GM23248 (cell line): ENCODE results near the gene VAMP1. TPM values are rescaled to one million over a fixed set of nuclear protein-coding genes. Genes with fewer than 3 reads are reported as not detected.
A peak's percentile ranks its signal among the peaks of the same experiment; 100 is the strongest.

Experiments
- DNase-seq: peaks from one replicate; pipeline ENCODE4 v3.0.0-alpha.2; 2015
- H2AFZ ChIP-seq: fragments of 200-600 bp; sonication (generic); 2 replicates; pipeline ENCODE4 v1.6.1; 2016; ENCODE audit warnings: antibody characterized with exemption
- H3F3A ChIP-seq: fragments of 200-600 bp; sonication (generic); 2 replicates; pipeline ENCODE4 v1.6.1; 2016; ENCODE audit warnings: mild to moderate bottlenecking, antibody characterized with exemption, mixed run types; ENCODE audit not compliant: insufficient read depth
- H3K27ac ChIP-seq: fragments of 200-600 bp; sonication (generic); 2 replicates; pipeline ENCODE4 v1.5.1; 2016; ENCODE audit warnings: mild to moderate bottlenecking
- H3K27me3 ChIP-seq: fragments of 200-600 bp; sonication (generic); replicated peaks from 2 replicates; pipeline ENCODE4 v1.6.1; 2016; ENCODE audit warnings: mild to moderate bottlenecking; ENCODE audit not compliant: insufficient read depth
- H3K36me3 ChIP-seq: fragments of 200-600 bp; sonication (generic); 2 replicates; pipeline ENCODE4 v1.6.1; 2016; ENCODE audit warnings: low read depth, mild to moderate bottlenecking
- H3K4me1 ChIP-seq: fragments of 200-600 bp; sonication (generic); 2 replicates; pipeline ENCODE4 v1.6.1; 2016; ENCODE audit warnings: mild to moderate bottlenecking; ENCODE audit not compliant: insufficient read depth
- H3K4me2 ChIP-seq: fragments of 200-600 bp; sonication (generic); one replicate; pipeline ENCODE4 v1.6.1; 2016; ENCODE audit warnings: mild to moderate bottlenecking; ENCODE audit not compliant: unreplicated experiment
- H3K4me3 ChIP-seq: fragments of 200-600 bp; sonication (generic); 2 replicates; pipeline ENCODE4 v1.5.1; 2016; ENCODE audit warnings: mild to moderate bottlenecking
- H3K79me2 ChIP-seq: fragments of 200-600 bp; sonication (generic); 2 replicates; pipeline ENCODE4 v1.6.1; 2016; ENCODE audit warnings: mild to moderate bottlenecking; ENCODE audit not compliant: insufficient read depth
- H3K9ac ChIP-seq: fragments of 200-600 bp; sonication (generic); 2 replicates; pipeline ENCODE4 v1.6.1; 2016; ENCODE audit warnings: mild to moderate bottlenecking
- H3K9me2 ChIP-seq: fragments of 200-600 bp; sonication (generic); 2 replicates; pipeline ENCODE4 v1.6.1; 2016; ENCODE audit warnings: mixed run types, mild to moderate bottlenecking, moderate library complexity; ENCODE audit not compliant: insufficient read depth
- H3K9me3 ChIP-seq: fragments of 200-600 bp; sonication (generic); one replicate; pipeline ENCODE4 v1.6.1; 2017; ENCODE audit warnings: low read depth
- H4K20me1 ChIP-seq: fragments of 200-600 bp; sonication (generic); 2 replicates; pipeline ENCODE4 v1.6.0; 2016; ENCODE audit not compliant: insufficient read depth
- EZH2 ChIP-seq: fragments of 200-600 bp; sonication (generic); IDR thresholded peaks from 2 replicates; pipeline ENCODE4 v1.6.1; 2018; ENCODE audit warnings: antibody characterized with exemption, mild to moderate bottlenecking; ENCODE audit not compliant: insufficient read depth, poor library complexity, severe bottlenecking
- EZH2phosphoT487 ChIP-seq: fragments of 200-600 bp; sonication (generic); IDR thresholded peaks from 2 replicates; pipeline ENCODE4 v1.6.1; 2018; ENCODE audit warnings: antibody characterized with exemption, moderate library complexity, mild to moderate bottlenecking, low read depth; ENCODE audit not compliant: insufficient read depth
- WGBS, 2 experiments: methylation state at CpG; one replicate each; pipeline ENCODE4 v1.1.6; 2015 to 2017; ENCODE audit warnings: low lambda C conversion rate in 2 of 2, low coverage in 1 of 2; ENCODE audit errors: missing lambda C conversion rate in 2 of 2; 5-methylcytosine and 5-hydroxymethylcytosine counted together
- in situ Hi-C: fragments of 300-500 bp; cut with MboI; formaldehyde crosslinking; loops from 2 replicates; pipeline ENCODE4 v1.15.0; 2020
- polyA plus RNA-seq: library from polyadenylated mRNA; unstranded; fragments of >200 nt; fragmentation: Nextera tagmentation; extraction: Ambion mirVana; gene quantifications from 2 replicates; pipeline ENCODE4 v1.2.1, GENCODE V29; 2016
- total RNA-seq: library from RNA; depleted of rRNA; stranded (reverse); fragments of >200 nt; shearing (Covaris generic); gene quantifications from 2 replicates; pipeline ENCODE4 v1.2.3, GENCODE V29; 2014; rRNA removed

Gene VAMP1
- total and polyA plus RNA-seq, 2 experiments from 2014 or later = 5.0 to 9.8 TPM

- no peaks in the 10 kb centered on the region for H3K9me2 ChIP-seq
- 12 to 16% methylated on average over 9 of the region's 9 CpGs for WGBS, 2 experiments
- no peaks in the 10 kb centered on the region for H3K79me2 ChIP-seq
- H3K36me3 ChIP-seq = no peaks in the 10 kb centered on the region
- DNase-seq = peak; percentile 98
- no peaks in the 10 kb centered on the region for H3K27me3 ChIP-seq
- H2AFZ ChIP-seq = no peak overlapping the region
- H3K4me3 ChIP-seq = no peak overlapping the region
- TF ChIP-seq EZH2 = no peak
- TF ChIP-seq EZH2phosphoT487 = no peak
- H3K4me1 ChIP-seq = no peaks in the 10 kb centered on the region
- no peaks in the 10 kb centered on the region for H4K20me1 ChIP-seq
- H3K9ac ChIP-seq = no peak overlapping the region
- H3K4me2 ChIP-seq = no peak overlapping the region
- no peaks in the 10 kb centered on the region for H3K9me3 ChIP-seq
- no peak overlapping the region for H3K27ac ChIP-seq
- peaks cover 5% of the 10 kb centered on the region; the same call in 1 of the 2 replicates for H3F3A ChIP-seq
- in situ Hi-C loops = no loop called here
Observed at GRCh38 chr12:6423267-6424007, 47.0 kb downstream of the VAMP1 start.

GRCh38 chr12:6420364-6420763, 50.1 kb downstream of the VAMP1 start:
- Histone ChIP-seq H3K9me2 (no peaks in the 10 kb centered on the region), H3F3A (peaks cover 5% of the 10 kb centered on the region; the same call in 1 of the 2 replicates), H4K20me1 (no peaks in the 10 kb centered on the region), H3K4me3 (no peak overlapping the region), H3K27ac (no peak overlapping the region), H3K4me2 (no peak overlapping the region), H3K36me3 (no peaks in the 10 kb centered on the region), H2AFZ (peak overlapping the region; percentile 53), H3K9ac (no peak overlapping the region), H3K9me3 (no peaks in the 10 kb centered on the region), H3K79me2 (no peaks in the 10 kb centered on the region), H3K27me3 (no peaks in the 10 kb centered on the region), H3K4me1 (no peaks in the 10 kb centered on the region)
- DNase-seq = no peak
- in situ Hi-C loops = no loop called here
- TF ChIP-seq EZH2phosphoT487 (no peak), EZH2 (no peak)
- WGBS, 2 experiments = 15 to 39% methylated on average over 4 of the region's 4 CpGs

DNA sequence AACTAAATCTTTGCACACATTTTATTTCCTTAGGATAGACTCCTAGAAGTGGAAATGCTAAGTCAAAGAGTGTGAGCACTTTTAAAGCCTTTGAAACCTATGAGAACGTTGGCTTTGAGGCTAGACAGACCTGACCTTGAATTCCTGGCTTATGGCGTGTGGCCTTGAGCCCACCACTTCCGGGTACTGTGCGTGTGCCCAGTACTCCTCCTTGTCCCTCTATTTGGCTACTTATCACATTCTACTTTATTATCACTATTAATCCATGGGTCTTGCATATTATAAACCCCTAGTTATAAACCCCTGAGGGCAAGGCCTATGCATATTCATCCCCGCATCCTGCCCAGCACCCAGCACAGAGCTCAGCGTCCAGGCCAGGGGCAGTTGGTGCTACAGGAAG, 51.7 kb downstream of the VAMP1 start:
- no peak for DNase-seq
- no peak overlapping the region for H2AFZ ChIP-seq
- H4K20me1 ChIP-seq = no peaks in the 10 kb centered on the region
- in situ Hi-C loops = no loop called here
- no peaks in the 10 kb centered on the region for H3K36me3 ChIP-seq
- TF ChIP-seq EZH2phosphoT487 (no peak), EZH2 (no peak)
- H3K9me3 ChIP-seq = no peaks in the 10 kb centered on the region
- 72 to 75% methylated on average over 6 of the region's 6 CpGs for WGBS, 2 experiments
- H3K79me2 ChIP-seq = no peaks in the 10 kb centered on the region
- no peaks in the 10 kb centered on the region for H3K4me1 ChIP-seq
- H3K27me3 ChIP-seq = no peaks in the 10 kb centered on the region
- H3K4me3 ChIP-seq = no peak overlapping the region
- H3F3A ChIP-seq = peaks cover 5% of the 10 kb centered on the region; the same call in 1 of the 2 replicates
- H3K9me2 ChIP-seq = no peaks in the 10 kb centered on the region
- no peak overlapping the region for H3K9ac ChIP-seq
- H3K4me2 ChIP-seq = no peak overlapping the region
- H3K27ac ChIP-seq = no peak overlapping the region

GRCh38 chr12:6416596-6416995, 53.9 kb downstream of the VAMP1 start:
- no peak overlapping the region for H3K4me2 ChIP-seq
- TF ChIP-seq EZH2 = no peak
- H3F3A ChIP-seq = peaks cover 5% of the 10 kb centered on the region; the same call in 1 of the 2 replicates
- no peaks in the 10 kb centered on the region for H3K9me3 ChIP-seq
- no peaks in the 10 kb centered on the region for H4K20me1 ChIP-seq
- no peak overlapping the region for H2AFZ ChIP-seq
- no peak overlapping the region for H3K27ac ChIP-seq
- no peaks in the 10 kb centered on the region for H3K27me3 ChIP-seq
- H3K36me3 ChIP-seq = no peaks in the 10 kb centered on the region
- no peaks in the 10 kb centered on the region for H3K4me1 ChIP-seq
- H3K79me2 ChIP-seq = no peaks in the 10 kb centered on the region
- H3K9me2 ChIP-seq = no peaks in the 10 kb centered on the region
- no peak for DNase-seq
- H3K4me3 ChIP-seq = no peak overlapping the region
- 70 to 72% methylated on average over 3 of the region's 3 CpGs for WGBS, 2 experiments
- in situ Hi-C loops = no loop called here
- H3K9ac ChIP-seq = no peak overlapping the region

Other genes starting within 250 kb of the VAMP1 start
- gene PLEKHG6, start 160.0 kb downstream of the VAMP1 start, total RNA-seq = not detected in 2 replicates
- 0.30 TPM in 1 of 2 replicates, not detected in the other for gene PLEKHG6, start 160.0 kb downstream of the VAMP1 start, polyA plus RNA-seq
- 247 and 343 TPM in 2 replicates for gene TNFRSF1A, start 128.6 kb downstream of the VAMP1 start, total RNA-seq
- gene TNFRSF1A, start 128.6 kb downstream of the VAMP1 start, polyA plus RNA-seq = 183 and 197 TPM in 2 replicates
- gene SCNN1A, start 95.1 kb downstream of the VAMP1 start, total RNA-seq = 0.76 TPM in 1 of 2 replicates, not detected in the other
- 0.25 and 0.59 TPM in 2 replicates for gene SCNN1A, start 95.1 kb downstream of the VAMP1 start, polyA plus RNA-seq
- gene LTBR, start 86.5 kb downstream of the VAMP1 start, total RNA-seq = 147 TPM in 2 replicates
- gene LTBR, start 86.5 kb downstream of the VAMP1 start, polyA plus RNA-seq = 113 and 117 TPM in 2 replicates
- not detected in 2 replicates for gene CD27, start 25.7 kb downstream of the VAMP1 start, total RNA-seq
- 0.28 and 0.32 TPM in 2 replicates for gene CD27, start 25.7 kb downstream of the VAMP1 start, polyA plus RNA-seq
- gene TAPBPL, start 18.6 kb downstream of the VAMP1 start, total RNA-seq = 7.8 and 8.1 TPM in 2 replicates
- gene TAPBPL, start 18.6 kb downstream of the VAMP1 start, polyA plus RNA-seq = 9.2 and 9.4 TPM in 2 replicates
- 29.8 and 68.3 TPM in 2 replicates for gene MRPL51, start 22.6 kb upstream of the VAMP1 start, total RNA-seq
- 286 and 301 TPM in 2 replicates for gene MRPL51, start 22.6 kb upstream of the VAMP1 start, polyA plus RNA-seq
- gene NCAPD2, start 23.4 kb upstream of the VAMP1 start, total RNA-seq = 26.3 and 46.8 TPM in 2 replicates
- 15.5 and 17.6 TPM in 2 replicates for gene NCAPD2, start 23.4 kb upstream of the VAMP1 start, polyA plus RNA-seq
- gene GAPDH, start 63.8 kb upstream of the VAMP1 start, total RNA-seq = 6,196 and 7,726 TPM in 2 replicates
- gene GAPDH, start 63.8 kb upstream of the VAMP1 start, polyA plus RNA-seq = 7,868 and 8,138 TPM in 2 replicates
- 18.0 and 19.7 TPM in 2 replicates for gene IFFO1, start 85.4 kb upstream of the VAMP1 start, total RNA-seq
- gene IFFO1, start 85.4 kb upstream of the VAMP1 start, polyA plus RNA-seq = 14.5 and 19.2 TPM in 2 replicates
- 44.3 TPM in 2 replicates for gene NOP2, start 97.6 kb upstream of the VAMP1 start, total RNA-seq
- 27.0 and 31.8 TPM in 2 replicates for gene NOP2, start 97.6 kb upstream of the VAMP1 start, polyA plus RNA-seq
- gene CHD4, start 136.7 kb upstream of the VAMP1 start, total RNA-seq = 148 and 171 TPM in 2 replicates
- gene CHD4, start 136.7 kb upstream of the VAMP1 start, polyA plus RNA-seq = 61.5 and 72.1 TPM in 2 replicates
- gene LPAR5, start 165.3 kb upstream of the VAMP1 start, total RNA-seq = not detected in 2 replicates
- not detected in 2 replicates for gene LPAR5, start 165.3 kb upstream of the VAMP1 start, polyA plus RNA-seq
- not detected in 2 replicates for gene ACRBP, start 176.8 kb upstream of the VAMP1 start, total RNA-seq
- not detected in 2 replicates for gene ACRBP, start 176.8 kb upstream of the VAMP1 start, polyA plus RNA-seq
- 31.7 and 39.1 TPM in 2 replicates for gene ING4, start 192.4 kb upstream of the VAMP1 start, total RNA-seq
- 43.5 and 46.0 TPM in 2 replicates for gene ING4, start 192.4 kb upstream of the VAMP1 start, polyA plus RNA-seq
- 17.3 and 26.2 TPM in 2 replicates for gene ZNF384, start 218.7 kb upstream of the VAMP1 start, total RNA-seq
- gene ZNF384, start 218.7 kb upstream of the VAMP1 start, polyA plus RNA-seq = 23.6 and 26.0 TPM in 2 replicates
- 0.11 TPM in 1 of 2 replicates, not detected in the other for gene PIANP, start 230.1 kb upstream of the VAMP1 start, total RNA-seq
- 0.60 and 0.75 TPM in 2 replicates for gene PIANP, start 230.1 kb upstream of the VAMP1 start, polyA plus RNA-seq